ENCODE results near the gene DPYSL5.
A peak's percentile ranks its signal among the peaks of the same experiment; 100 is the strongest.

The DPYSL5 gene

DNA sequence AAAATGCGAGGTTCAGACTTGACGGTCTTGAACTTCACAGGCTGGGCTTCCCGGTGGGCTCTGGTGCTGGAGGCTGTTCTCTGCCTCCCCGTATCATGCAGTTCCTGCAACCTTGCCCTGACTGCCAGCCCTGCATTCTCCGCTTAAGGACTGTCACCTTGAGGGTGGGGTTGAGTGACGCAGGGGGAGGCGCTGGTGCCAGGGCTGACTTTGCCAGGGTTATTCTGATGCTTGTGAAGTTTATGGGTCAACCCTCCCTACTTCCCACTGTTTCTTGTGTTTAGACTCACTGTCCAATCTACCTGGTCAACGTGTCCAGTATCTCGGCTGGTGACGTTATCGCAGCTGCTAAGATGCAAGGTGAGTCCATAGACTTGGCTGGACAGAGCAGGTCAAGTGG lies 85.0 kb downstream of the DPYSL5 start:
- DNase-seq (ENCODE audit: low read depth in 2 of 2), result no peak

DNA sequence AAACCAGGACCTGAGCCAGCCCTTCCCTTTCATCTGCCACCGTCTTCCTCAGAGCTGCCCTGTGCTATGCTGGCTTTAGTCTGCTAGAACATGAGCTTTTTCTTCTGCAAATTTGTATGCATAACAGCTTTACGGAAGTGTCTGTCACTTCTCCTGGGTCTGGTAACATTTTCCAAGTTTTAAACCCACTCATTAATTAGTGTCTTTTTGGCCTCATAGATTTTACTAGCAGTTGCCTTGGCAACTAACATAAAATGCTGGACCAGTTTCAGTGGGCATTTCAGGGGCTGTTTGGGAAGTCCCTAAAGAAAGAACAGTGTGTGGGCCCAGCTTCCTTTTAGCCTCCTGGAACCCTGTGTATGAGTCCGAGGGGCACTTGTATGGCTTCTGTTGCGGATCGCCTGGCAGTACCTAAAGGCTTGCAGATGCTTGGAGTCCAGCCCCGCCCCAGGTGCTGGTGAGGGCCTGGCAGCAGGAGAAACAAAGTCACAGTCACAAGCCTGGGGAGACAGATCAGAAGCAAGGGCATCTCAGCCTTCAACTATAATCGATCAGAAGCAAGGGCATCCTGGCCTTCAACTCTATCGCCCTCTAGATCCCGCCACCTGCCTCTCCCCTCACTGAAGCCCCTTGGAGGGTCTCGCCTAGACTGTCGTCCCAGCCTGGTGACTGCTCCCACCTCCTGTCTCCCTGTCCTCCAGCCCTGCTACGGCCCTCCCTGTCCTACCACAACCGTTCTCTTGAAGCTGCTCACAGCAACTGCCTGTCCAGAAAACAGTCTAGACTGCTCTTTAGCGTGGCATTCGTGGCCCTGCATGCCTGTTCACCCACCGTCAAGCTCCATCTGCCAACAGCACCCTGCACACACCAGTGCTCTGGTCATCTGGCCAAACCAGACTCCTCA lies 85.8 kb downstream of the DPYSL5 start:
- no peak for DNase-seq (ENCODE audit: low read depth in 2 of 2)

DNA sequence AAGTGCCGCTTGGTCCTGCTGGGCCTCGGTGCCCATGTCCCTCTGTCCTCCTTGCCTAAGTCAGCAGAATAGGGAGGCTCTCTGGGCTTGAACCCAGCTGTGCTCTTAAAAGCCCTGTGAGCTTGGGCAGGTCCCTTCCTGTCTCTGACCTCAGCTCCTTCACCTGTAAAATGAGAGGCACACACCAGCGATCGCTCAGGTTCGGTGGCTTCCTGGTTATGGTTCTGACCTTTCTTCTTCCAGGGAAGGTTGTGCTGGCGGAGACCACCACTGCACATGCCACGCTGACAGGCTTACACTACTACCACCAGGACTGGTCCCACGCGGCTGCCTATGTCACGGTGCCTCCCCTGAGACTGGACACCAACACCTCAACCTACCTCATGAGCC lies 86.4 kb downstream of the DPYSL5 start:
- DNase-seq (ENCODE audit: low read depth in 2 of 2), result no peak

DNA sequence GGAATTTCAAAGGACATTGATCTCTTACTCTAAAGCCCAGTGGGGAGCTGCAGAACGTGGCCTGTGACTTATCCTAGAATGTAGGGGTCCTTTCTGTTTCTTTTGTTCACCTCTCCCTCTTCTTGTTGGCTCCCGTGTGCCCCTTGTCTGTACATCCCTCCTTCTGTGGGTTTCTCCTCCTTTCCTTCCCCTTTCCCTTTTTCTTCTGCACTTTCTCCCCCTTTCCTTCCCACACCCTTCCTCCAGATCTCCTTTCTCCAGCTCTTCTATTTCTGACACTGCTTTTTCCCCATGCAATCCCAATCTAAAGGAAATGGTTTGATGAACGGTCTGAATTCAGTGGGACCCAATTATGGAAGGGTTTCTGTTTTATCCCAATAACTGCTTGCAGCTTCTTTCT lies 87.1 kb downstream of the DPYSL5 start:
- no peak for DNase-seq (ENCODE audit: low read depth in 2 of 2)

DNA sequence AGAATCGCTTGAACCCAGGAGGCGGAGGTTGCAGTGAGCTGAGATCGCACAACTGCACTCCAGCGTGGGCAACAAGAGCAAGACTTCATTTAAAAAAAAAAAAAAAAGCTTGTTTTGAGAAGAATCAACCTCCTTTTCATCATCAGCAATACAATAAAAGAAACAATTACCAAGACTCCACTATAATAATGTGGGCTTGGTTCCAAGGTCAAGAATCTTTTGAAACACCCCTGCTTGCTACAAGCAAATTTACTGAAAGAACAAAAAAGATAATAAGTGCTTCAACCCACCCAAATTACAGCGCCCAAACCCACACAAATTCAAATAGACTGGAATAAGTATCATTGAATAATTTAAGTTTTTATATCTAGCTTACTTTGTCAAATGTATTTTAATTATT lies 88.9 kb downstream of the DPYSL5 start:
- DNase-seq (ENCODE audit: low read depth in 2 of 2), result no peak

DNA sequence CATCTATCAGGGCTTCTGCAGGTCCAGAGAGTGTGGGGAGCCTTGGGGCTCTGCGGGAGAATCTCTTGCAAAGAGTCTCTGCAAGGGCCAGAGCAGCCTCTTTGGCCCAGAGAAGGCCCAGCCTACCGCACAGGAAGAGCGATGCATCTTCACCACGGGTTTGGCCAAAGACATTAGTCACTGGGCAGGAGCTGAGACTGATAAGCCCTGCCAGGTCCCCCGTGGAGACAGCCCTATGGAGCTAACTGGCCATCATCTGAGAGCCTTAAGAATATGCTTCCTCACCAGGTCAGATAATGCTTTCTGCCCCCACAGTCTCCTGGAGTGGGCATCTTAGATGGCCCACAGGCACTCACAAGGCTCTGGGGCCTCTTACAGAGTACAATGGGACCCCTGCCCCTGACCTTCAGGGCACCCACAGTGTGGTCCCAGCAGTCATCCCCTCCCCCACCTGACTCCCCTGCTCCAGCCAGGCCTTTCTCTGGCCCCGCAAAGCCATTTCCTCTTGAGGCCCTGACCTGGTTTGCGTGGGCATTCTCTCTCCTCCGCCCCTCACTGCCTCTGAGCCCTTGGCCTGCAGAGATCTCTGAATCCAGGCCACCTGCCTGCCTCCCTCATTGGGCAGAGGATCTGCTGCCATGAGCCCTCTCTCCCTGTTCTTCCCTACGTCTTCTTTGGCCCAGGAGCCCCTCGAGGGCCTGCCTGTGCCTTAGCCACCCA lies 90.6 kb downstream of the DPYSL5 start:
- no peak for DNase-seq (ENCODE audit: low read depth in 2 of 2)

DNA sequence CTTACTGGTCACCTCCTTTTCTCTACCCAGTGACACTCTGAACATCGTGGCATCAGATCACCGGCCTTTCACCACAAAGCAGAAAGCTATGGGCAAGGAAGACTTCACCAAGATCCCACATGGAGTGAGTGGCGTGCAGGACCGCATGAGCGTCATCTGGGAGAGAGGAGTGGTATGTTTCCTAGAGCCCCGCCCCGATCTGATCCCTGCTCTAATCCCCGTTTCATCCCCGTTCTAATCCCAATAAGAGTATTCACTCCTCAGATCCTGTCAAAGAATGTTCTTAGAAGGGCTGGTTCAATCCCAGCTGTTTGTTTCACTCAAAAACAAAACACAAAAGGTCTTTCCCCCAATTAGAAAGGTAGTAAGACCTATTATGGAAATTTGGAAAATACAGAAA lies 92.1 kb downstream of the DPYSL5 start:
- no peak for DNase-seq (ENCODE audit: low read depth in 2 of 2)

DNA sequence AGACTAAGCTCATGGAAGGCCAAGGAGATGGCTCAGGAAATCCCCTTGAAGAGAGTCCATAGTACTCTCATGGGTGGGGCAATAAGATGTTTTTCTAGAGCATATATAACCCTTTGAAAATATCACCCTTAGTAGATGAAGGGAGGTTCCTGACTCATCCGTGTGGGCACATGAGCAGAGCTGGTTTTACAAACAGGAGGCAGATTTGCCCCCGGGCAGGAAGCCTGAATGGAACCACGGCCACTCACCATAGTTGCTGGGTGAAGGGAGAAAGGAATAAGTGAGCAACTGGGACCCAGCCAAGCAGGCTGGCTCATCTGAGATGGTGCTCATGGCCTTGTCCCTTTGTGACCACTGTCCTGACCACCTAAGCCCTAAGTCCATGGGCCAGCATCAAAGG lies 93.6 kb downstream of the DPYSL5 start:
- no peak for DNase-seq (ENCODE audit: low read depth in 2 of 2)

DNA sequence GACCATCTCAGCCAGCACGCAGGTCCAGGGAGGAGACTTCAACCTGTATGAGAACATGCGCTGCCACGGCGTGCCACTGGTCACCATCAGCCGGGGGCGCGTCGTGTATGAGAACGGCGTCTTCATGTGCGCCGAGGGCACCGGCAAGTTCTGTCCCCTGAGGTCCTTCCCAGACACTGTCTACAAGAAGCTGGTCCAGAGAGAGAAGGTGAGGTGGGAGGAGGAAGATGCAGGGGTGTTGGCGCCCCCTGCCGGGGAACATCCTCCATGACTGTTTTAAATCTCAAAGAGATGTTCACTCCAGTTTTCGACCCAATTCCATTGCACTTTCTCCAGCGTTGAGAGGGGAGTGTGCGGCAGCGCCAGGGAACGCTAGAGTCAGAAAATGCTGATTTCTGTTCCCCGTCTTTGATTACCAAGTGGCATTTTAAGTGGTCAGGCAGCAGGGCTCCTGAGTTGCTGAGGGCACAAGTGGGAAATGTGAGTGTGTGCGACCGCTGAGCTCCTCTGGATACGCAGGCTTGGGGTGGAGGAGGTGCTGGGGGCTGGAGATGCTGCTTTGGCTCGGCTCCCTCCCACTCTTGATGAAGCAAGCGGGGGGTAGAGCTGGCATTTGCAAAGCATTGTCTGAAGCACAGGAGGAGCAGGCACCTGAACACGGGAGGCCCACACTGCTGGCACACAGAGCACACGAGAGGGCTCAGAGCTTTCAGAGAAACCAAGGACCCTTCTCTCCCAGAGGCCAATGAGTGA lies 94.8 kb downstream of the DPYSL5 start:
- DNase-seq (ENCODE audit: low read depth in 2 of 2), result peak in 1 of 2 experiments; percentile 13

DNA sequence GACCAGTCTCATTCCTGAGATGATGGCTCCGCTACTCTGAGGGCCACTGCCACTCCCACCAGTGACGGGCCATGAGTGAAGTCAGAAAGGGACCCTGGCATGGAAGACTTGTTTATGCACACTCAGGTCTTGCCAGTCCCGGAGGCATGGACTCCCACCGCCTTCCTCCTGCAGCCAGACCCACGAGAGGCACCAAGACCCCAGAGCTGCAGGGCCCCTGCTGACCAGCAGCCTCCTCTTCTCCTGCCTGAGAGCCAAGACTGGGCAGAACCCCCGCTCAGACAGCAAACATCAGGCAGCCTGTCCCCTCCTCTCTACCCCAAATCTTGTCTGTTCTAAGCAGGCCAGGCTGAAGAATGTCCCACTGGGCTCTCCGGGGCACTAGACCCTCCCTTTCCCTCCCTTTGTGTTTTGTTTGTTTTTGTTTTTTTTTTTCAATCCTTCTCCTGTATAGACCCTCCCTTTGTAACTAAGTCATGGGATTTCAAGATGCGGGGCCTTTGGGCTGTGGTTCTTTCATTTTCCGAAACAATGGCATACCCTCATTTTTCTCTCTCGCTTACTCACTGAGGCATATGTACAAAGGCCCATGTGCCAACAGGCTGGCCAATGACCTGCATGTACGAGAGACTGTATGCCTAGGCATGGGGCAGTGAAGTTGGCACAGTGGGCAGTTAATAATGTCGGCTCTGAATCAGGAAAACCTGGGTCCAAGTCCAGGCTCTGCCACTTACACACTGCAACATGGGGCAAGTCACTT lies 98.2 kb downstream of the DPYSL5 start:
- no peak for DNase-seq (ENCODE audit: low read depth in 2 of 2)

DNA sequence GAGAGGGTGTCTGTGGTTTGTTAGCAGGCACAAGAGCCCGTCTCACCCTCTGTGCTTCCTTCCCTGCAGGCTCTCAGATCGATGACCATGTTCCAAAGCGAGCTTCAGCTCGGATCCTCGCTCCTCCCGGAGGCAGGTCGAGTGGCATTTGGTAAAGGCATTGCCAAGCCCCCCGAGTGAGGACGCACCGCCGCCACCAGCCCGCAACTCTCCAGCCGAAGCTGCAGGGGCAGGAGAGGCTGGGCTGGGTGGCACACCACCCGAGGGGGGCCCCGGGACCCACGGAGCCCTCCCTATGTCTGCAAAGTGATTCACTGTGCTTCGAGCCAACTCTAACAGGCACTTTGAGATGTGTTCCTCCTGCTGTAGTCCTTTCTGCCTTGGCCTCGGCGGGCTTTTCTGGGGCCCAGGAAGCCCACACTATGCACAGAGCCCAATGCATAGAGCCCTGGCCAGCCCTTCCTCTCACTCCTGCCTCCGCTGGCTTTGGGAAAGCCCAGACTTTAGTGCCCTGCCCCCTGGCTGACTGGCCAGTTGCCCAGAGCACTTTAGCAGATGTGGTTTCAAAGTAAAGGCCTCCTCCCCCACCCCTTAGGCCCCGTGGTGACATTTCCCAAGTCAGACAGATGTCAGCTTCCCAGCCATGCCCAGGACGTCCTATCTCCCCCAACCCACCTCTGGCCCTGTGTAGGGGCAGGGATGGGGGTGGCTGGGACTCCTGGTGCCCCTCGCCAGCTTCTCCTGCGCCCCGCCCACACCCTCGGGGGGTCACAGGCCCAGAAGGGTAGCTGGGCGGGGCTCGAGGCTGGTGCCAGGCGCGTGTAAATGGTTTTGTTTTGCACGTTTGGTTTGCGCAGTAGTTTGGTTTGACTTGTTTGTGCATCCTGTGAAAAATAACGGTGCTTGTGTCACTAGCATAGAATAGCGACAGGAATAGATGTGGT lies 99.2 kb downstream of the DPYSL5 start:
- DNase-seq (ENCODE audit: low read depth in 2 of 2), result no peak

DNA sequence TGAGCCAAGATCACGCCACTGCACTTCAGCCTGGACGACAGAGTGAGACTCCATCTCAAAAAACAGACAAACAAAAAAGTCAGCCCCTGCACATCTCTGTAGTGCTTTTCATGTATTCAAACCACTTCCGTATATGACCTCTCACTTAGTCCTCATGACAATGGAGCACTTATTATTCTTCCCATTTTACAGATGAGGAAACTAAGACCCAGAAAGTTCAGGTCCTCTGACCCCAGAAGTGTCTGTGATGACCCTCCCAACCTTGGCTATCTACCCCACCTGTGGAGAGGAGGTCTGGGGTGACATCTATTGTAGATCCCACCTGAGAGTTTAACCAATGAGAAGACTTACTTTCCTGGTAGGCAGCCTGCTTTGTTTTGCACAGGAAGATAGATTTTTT lies 100.9 kb downstream of the DPYSL5 start:
- no peak for DNase-seq (ENCODE audit: low read depth in 2 of 2)

DNA sequence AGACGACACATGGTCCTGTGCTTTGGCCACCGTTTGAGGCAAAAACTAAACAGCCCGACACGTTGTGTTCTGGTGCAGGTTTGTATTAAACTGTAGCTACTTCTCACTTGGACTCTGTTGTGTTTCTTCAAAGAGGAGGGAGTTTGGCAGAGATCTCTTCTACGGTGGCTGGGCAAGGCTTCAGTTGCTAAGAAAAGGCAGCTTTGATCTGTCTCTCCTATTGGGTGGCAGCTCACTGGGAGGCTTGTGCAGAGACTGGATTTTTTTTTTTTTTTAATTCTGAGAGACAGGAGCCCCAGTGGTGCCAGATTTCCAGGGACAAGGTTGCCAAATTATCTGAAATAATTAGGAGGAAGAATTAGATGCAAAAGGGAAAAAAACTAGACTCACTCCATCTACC lies 102.3 kb downstream of the DPYSL5 start:
- DNase-seq (ENCODE audit: low read depth in 2 of 2), result no peak

DNA sequence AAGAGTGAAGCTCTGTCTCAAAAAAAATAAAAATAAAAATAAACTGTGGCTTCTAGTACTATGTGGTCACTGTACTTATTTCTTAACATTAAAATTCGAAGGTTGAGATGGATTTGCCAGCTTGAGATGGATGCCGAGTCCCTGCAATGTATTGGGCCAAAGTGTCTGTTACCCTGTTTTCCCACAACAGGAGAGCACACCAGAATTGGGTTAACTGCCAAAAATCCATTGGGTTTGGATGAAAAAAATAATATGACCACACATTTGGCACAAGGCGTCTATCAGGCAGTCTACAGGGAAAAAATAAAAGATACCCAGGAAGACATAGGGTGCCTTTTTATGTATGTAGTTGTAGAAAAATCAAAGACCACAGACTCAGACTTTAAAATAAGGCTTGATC lies 103.3 kb downstream of the DPYSL5 start:
- no peak for DNase-seq (ENCODE audit: low read depth in 2 of 2)

DNA sequence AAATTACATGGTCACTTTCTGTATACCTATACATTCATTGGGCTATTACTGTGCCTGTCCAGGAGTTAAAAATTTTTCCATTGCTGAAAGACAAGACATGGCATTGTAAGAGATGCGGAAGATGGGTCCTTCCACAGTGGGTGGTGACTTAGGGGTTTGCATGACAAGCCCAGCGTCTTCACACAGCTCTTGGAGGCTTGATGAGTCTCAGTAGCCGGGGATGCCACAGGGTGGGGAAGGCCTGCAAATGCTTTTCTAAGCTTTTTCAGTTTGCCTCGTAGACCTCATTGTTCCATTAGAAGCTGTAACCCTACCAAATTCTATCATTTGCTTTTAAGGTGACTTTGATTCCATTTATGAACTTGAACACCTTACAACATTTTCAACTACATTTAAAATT lies 104.4 kb downstream of the DPYSL5 start:
- DNase-seq (ENCODE audit: low read depth in 2 of 2), result no peak

DNA sequence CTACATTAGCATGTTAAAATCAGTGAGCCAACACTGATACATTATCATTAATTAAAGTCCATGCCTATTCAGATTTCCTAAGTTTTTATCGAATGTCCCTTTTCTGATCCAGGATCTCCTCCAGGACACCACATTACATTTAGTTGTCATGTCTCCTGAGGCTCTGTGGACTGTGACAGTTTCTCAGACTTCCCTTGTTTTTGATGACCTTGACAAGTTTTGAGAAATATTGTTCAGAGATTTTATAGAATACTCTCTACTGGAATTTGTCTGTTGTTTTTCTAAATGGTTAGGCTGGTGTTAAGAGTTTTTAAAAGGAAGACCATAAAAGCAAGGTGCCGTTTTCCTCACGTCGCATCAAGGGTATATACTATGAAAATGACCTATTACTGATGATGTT lies 106.2 kb downstream of the DPYSL5 start:
- no peak for DNase-seq (ENCODE audit: low read depth in 2 of 2)

DNA sequence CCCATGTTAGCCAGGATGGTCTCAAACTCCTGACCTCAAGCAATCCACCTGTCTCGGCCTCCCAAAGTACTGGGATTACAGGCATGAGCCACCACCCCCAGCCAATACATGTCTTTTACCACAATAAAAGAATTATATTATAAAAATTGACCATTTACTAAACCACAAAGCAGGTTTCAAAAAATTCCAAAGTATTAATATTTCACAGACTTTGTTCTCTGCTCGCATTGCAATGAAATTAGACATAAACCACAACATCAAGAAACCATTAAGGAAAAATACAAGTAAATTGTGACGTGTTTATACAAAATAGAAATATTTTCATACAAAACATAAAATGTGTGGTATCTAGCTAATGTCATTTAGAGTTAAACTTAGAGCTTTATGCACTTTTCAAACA lies 109.1 kb downstream of the DPYSL5 start:
- DNase-seq (ENCODE audit: low read depth in 2 of 2), result no peak

DNA sequence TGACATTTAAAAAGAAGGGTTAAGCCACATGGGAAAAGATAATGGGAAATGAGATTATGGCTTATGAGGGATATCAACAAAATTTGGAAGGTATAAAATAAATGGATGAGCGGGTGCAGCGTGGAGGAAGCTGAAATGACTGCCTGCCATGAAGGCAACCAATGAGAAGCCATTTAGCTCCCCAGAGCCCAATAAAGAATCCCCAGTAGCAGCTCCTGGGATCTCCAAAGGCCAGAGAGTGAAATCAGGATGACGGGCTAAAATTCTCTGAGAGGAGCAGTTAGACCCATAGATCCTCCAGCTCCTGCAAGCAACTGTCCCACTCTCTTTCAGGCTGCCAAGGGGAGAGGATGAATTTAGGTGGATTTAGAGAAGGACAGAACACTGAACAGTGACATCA lies 109.6 kb downstream of the DPYSL5 start:
- no peak for DNase-seq (ENCODE audit: low read depth in 2 of 2)

DNA sequence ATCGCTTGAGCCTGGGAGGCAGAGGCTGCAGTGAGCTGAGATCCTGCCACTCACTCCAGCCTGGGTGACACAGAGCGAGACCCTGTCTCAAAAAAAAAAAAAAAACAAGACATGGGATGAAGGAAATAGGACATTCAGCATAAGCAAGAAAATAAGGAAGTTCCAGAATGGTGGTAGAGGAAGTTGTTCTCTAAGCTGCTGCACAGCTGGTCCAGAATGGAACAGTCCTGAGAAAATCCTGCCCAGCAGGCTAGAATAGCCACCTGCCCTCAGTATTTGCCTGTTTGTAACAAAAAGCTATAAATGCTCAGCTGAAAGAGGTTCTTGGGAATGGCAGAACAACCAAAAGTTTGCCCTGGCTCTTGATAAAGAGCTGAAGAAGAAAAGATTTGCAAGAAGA lies 111.4 kb downstream of the DPYSL5 start:
- DNase-seq (ENCODE audit: low read depth in 2 of 2), result no peak

DNA sequence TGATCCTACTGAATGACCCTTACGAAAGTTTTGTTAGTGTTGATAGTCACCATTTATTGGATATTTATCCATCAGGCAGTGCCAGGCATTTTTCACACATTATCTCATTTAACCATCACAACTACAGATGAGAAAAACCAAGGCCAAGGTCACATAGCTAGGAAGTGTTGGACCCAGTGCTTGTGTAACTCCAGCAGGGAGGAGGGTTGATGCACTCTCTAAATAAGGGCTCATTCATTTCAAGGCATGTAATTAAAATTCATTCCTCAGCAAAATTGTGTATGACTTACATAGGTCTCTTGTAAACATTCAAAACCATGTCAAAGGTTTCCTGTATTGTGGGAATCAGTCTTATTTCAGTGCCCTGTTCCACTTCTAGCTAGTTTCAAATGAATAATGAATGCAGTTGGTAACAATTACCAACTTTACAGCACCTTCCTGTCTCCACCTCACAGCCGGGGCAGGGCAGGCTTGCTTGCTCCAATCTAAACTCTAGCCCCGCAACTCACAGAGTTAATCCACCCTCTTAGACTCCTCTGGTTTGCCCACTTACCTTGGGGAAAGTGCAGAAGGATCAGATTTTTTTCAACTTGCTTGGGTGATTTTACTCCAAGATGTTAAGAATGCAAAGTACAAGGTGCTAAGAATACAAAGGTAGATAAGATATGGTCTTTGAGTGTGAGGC lies 116.7 kb downstream of the DPYSL5 start:
- no peak for DNase-seq (ENCODE audit: low read depth in 2 of 2)
